BJ (cell line): Measurements from ENCODE around the gene SBF2. TPM values are rescaled to one million over a fixed set of nuclear protein-coding genes. Genes with fewer than 3 reads are reported as not detected.

Experiments
- CTCF ChIA-PET: fragments of 350-600 bp; formaldehyde crosslinking; extraction: SDS; loops from one replicate; lab custom pipeline; 2021; ENCODE audit warnings: antibody characterized with exemption, inconsistent platforms; lab: Yijun Ruan, JAX
- POLR2A ChIA-PET: fragments of 300-600 bp; sonication (Branson Sonifier 250); formaldehyde crosslinking; extraction: SDS; loops from one replicate; lab custom pipeline; 2021; ENCODE audit warnings: antibody characterized with exemption; lab: Charles Lee
- DNase-seq: peaks from one replicate; pipeline ENCODE4 v3.0.0-alpha.2; 2011; ENCODE audit warnings: low read depth
- H3K27me3 ChIP-seq: 2 replicates; pipeline ENCODE4 v1.6.0; 2011; ENCODE audit warnings: low read length; ENCODE audit not compliant: control insufficient read depth, insufficient read depth
- H3K36me3 ChIP-seq: 2 replicates; pipeline ENCODE4 v1.5.1; 2011; ENCODE audit warnings: low read length; ENCODE audit not compliant: control insufficient read depth, insufficient read depth
- H3K4me3 ChIP-seq: 2 replicates; pipeline ENCODE4 v1.5.1; 2011; ENCODE audit warnings: low read depth, mild to moderate bottlenecking, control low read depth, low read length
- polyA plus RNA-seq: library from polyadenylated mRNA; depleted of rRNA; stranded (reverse); fragments of >200 nt; gene quantifications from 2 replicates; pipeline ENCODE4 v1.2.3, GENCODE V29; 2011
- TF ChIP-seq, protein P1 (sequence below): IDR thresholded peaks from 2 replicates; pipeline ENCODE4 v1.5.1; 2011; ENCODE audit warnings: low read depth, mild to moderate bottlenecking, control low read depth, inconsistent platforms, low read length, moderate library complexity; ENCODE audit not compliant: insufficient read depth

Gene SBF2
- polyA plus RNA-seq, 1 experiment: 33.8 TPM

DNA sequence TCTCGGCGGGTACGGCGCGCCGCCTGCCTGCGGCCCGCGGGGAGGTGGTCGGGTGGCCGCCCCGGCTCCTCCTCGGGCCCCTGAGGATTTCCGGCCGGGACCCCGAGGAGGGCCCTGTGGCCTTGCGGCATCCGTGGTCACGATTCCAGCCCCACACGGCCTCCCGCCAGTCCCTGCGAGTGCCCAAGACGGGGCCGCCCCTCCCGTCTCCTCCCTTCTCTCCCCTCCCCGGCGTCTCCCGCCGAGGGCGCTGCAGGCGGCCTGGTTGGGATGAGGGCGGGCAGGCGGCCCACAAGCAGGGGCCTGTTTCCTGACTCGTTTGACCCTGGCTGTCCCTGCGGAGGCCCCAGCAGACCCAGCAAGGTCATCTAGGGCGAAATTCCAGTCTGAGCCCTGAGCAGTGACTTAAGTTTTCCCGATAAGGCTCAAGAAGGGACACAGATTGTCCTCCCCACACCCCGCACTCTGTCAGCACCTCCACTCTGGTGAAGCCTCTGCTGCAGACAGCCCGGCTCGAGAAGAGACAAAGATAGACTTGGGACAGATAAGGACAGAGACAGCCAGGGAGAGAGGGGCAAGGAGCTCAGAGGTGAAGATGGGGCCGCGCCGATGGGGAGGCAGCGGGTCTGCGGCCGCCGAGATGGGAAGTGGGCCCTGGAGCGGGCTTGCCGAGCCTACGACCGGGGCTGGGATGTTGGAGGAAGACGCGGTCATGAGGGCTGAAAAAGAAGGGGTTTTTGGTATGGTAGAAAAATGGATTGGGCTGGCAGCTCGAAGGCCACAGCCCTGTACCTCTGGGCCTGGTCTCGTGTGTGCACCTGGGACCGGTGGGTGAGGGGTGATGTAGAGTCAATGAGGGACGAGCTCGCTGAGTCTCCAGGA, 535.1 kb downstream of the SBF2 start:
- H3K36me3 ChIP-seq: no peaks in the 10 kb centered on the region
- ChIA-PET CTCF (interaction anchor here (0.6 to 3.1 kb wide), 31 partner anchors 11 to 620 kb away, joined by 3 to 18 read pairs (median 4); no protein-coding TSS in a partner anchor), POLR2A (interaction anchor here (0.5 to 2.7 kb wide), 10 partner anchors 30 to 559 kb away, joined by 3 to 26 read pairs (median 4); no protein-coding TSS in a partner anchor)
- H3K27me3 ChIP-seq: no peaks in the 10 kb centered on the region
- TF ChIP-seq, protein P1, sequence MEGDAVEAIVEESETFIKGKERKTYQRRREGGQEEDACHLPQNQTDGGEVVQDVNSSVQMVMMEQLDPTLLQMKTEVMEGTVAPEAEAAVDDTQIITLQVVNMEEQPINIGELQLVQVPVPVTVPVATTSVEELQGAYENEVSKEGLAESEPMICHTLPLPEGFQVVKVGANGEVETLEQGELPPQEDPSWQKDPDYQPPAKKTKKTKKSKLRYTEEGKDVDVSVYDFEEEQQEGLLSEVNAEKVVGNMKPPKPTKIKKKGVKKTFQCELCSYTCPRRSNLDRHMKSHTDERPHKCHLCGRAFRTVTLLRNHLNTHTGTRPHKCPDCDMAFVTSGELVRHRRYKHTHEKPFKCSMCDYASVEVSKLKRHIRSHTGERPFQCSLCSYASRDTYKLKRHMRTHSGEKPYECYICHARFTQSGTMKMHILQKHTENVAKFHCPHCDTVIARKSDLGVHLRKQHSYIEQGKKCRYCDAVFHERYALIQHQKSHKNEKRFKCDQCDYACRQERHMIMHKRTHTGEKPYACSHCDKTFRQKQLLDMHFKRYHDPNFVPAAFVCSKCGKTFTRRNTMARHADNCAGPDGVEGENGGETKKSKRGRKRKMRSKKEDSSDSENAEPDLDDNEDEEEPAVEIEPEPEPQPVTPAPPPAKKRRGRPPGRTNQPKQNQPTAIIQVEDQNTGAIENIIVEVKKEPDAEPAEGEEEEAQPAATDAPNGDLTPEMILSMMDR: peak; percentile 50
- DNase-seq: no peak
- H3K4me3 ChIP-seq: peak overlapping the region; percentile 30

- TF ChIP-seq, protein P1: no peak; the same call in 1 of the 2 replicates
- Histone ChIP-seq H3K27me3 (no peaks in the 10 kb centered on the region), H3K36me3 (no peaks in the 10 kb centered on the region), H3K4me3 (peak overlapping the region; percentile 30)
- POLR2A ChIA-PET: interaction anchor here (2.7 kb wide), 1 partner anchor 44 kb away, joined by 26 read pairs; no protein-coding TSS in a partner anchor
- DNase-seq: no peak
- CTCF ChIA-PET: interaction anchor here (0.6 to 3.1 kb wide), 21 partner anchors 17 to 621 kb away, joined by 3 to 18 read pairs (median 4); no protein-coding TSS in a partner anchor
These were observed 536.0 kb downstream of the SBF2 start for GRCh38 chr11:9757809-9758636.

- DNase-seq: no peak
- H3K36me3 ChIP-seq: no peaks in the 10 kb centered on the region
- H3K4me3 ChIP-seq: no peak overlapping the region
- ChIA-PET POLR2A (no interaction called here), CTCF (interaction anchor here (1.6 to 1.9 kb wide), 2 partner anchors 102 to 216 kb away, joined by 5 read pairs; no protein-coding TSS in a partner anchor)
- TF ChIP-seq, protein P1: no peak
- no peaks in the 10 kb centered on the region for H3K27me3 ChIP-seq
These were observed 537.1 kb downstream of the SBF2 start for GRCh38 chr11:9756878-9757277.

DNA sequence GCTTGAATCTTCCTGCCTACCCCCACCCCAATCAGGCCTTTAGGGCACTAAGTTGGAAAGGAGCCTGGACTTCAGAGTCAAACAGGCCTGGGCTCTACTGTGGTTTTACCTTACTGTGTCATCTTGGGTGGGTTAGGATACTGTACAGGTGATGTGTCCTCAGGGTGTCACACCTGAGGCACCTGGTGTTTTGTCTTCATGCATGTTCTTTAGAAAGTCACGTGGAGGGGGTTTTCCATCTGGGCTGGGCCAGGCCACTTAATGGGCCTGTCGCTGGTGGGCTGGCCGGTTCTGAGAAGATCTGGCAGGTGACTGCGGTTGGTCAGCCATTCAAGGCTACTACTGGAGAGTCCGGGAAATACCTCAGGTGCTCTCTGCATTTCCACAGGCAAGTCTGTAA, 537.6 kb downstream of the SBF2 start:
- no peaks in the 10 kb centered on the region for H3K27me3 ChIP-seq
- CTCF ChIA-PET: interaction anchor here (0.7 to 1.9 kb wide), 3 partner anchors 43 to 216 kb away, joined by 3 to 5 read pairs (median 5); no protein-coding TSS in a partner anchor
- H3K4me3 ChIP-seq: no peak overlapping the region
- no peaks in the 10 kb centered on the region for H3K36me3 ChIP-seq
- TF ChIP-seq, protein P1: no peak
- POLR2A ChIA-PET: no interaction called here
- DNase-seq: no peak
